Measurements from ENCODE around the gene SPATA12. TPM values are rescaled to one million over a fixed set of nuclear protein-coding genes. Genes with fewer than 3 reads are reported as not detected.
A peak's percentile ranks its signal among the peaks of the same experiment; 100 is the strongest.

The SPATA12 gene
- total and polyA plus RNA-seq, 2 of the 8 experiments (the other 6 are each of a cell fraction or from before 2014, with no cell fraction given) = 0.19 to 0.97 TPM

DNA sequence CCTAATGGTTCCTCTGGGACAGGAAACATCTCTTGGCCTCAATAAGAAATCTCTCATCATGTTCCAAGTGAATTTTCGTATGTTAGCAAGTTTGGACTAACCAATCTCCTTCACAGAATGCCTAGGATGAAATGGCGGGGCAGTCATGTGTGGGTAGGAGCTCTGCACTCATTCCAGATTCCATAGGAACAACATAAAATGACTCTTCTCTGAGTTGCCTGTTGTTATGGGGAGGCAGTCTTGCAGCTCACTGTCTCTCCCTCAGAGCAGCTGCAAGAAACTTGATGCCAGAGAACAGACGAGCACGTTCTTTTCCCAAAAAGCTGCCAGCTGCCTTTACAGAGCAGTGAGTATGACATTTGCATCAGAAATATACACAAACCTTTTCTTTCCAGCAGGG, 34.1 kb downstream of the SPATA12 start:
- H3K14ac ChIP-seq (ENCODE audit: insufficient read length) = no peak overlapping the region
- no peak overlapping the region for H3K4ac ChIP-seq (replicated peaks; ENCODE audit: insufficient read length, low read depth, low read length)
- no peaks in the 10 kb centered on the region; the same call in 1 of the 2 replicates for H3K79me1 ChIP-seq (ENCODE audit: low read depth, low read length)
- no peak overlapping the region for H3K18ac ChIP-seq (ENCODE audit: extremely low read depth, low read length)
- POLR2A ChIA-PET (ENCODE audit: partially characterized antibody) = no interaction called here
- no peak overlapping the region for H4K8ac ChIP-seq (ENCODE audit: extremely low read depth, insufficient read depth, low read length)
- WGBS, 2 experiments (ENCODE audit: extremely low coverage in 1 of 2, insufficient coverage in 1 of 2, insufficient read length in 1 of 2, insufficient replicate concordance in 2 of 2, low coverage in 1 of 2, low lambda C conversion rate in 2 of 2, missing lambda C conversion rate in 1 of 2) = 73% methylated on average over 4 of the region's 4 CpGs; no CpG with 5 or more reads in 1 of the 2 experiments
- no peak overlapping the region for H2BK20ac ChIP-seq (ENCODE audit: low read length)
- H4K91ac ChIP-seq (replicated peaks; ENCODE audit: insufficient read length, low read length) = no peak overlapping the region
- no peak overlapping the region for H3K4me2 ChIP-seq (ENCODE audit: insufficient read depth in 1 of 2, low read depth in 2 of 2, low read length in 2 of 2)
- H3K27me3 ChIP-seq (replicated peaks in 1 of 4; ENCODE audit: control insufficient read depth in 3 of 4, extremely low read depth in 1 of 4, insufficient read depth in 3 of 4, low read length in 3 of 4) = no peaks in the 10 kb centered on the region
- no peak overlapping the region for H3K27ac ChIP-seq (ENCODE audit: low read depth, low read length)
- H4K20me1 ChIP-seq (replicated peaks in 1 of 2; ENCODE audit: control insufficient read depth in 1 of 2, insufficient read depth in 2 of 2, low read length in 2 of 2) = no peaks in the 10 kb centered on the region
- H2AFZ ChIP-seq (ENCODE audit: low read length) = no peak overlapping the region
- no peak overlapping the region for H3K56ac ChIP-seq (replicated peaks; ENCODE audit: insufficient read length, low read depth, low read length)
- no peaks in the 10 kb centered on the region for H3K79me2 ChIP-seq (ENCODE audit: control insufficient read depth in 1 of 2, insufficient read depth in 2 of 2, low read length in 2 of 2)
- no peak overlapping the region for H2AK5ac ChIP-seq (ENCODE audit: low read depth, low read length)
- no peak overlapping the region for H2BK120ac ChIP-seq (replicated peaks; ENCODE audit: low read depth, low read length)
- H3K36me3 ChIP-seq (ENCODE audit: control insufficient read depth in 2 of 4, insufficient read depth in 4 of 4, low read length in 3 of 4) = peaks cover 0 to 25% (median 6%) of the 10 kb centered on the region in 4 experiments; a peak in 6 of 8 replicates
- H2BK5ac ChIP-seq (ENCODE audit: low read depth, low read length) = no peak overlapping the region
- no peak overlapping the region for H3K4me3 ChIP-seq (ENCODE audit: extremely low read depth in 1 of 4, insufficient read depth in 2 of 4, low read depth in 3 of 4, low read length in 4 of 4)
- TF ChIP-seq CBX8 (IDR thresholded peaks at IDR 0.05; ENCODE audit: borderline replicate concordance, low read depth, low read length) (no peak), ASH2L (IDR thresholded peaks at IDR 0.05; ENCODE audit: low read length) (no peak), SIRT6 (IDR thresholded peaks at IDR 0.05; ENCODE audit: low read length) (no peak), SIN3A (conservative IDR thresholded peaks at IDR 0.05 in 1 of 2, IDR thresholded peaks at IDR 0.05 in 1 of 2; ENCODE audit: low read depth in 1 of 2, low read length in 2 of 2) (no peak), GABPA (IDR thresholded peaks at IDR 0.05; ENCODE audit: borderline replicate concordance, insufficient read depth, low read length) (no peak), CHD2 (IDR thresholded peaks at IDR 0.05; ENCODE audit: low read length) (no peak)
- DNase-seq (ENCODE audit: low read depth in 1 of 2, low spot score in 2 of 2) (no peak), FAIRE-seq (peak; percentile 50)
- H3K23me2 ChIP-seq (ENCODE audit: low read depth, low read length) = no peaks in the 10 kb centered on the region
- no peak overlapping the region for H3K23ac ChIP-seq (ENCODE audit: insufficient read length)
- no peak overlapping the region for H3K9ac ChIP-seq (replicated peaks in 1 of 4; ENCODE audit: extremely low read depth in 1 of 4, low read depth in 3 of 4, low read length in 3 of 4)
- H3K9me3 ChIP-seq (ENCODE audit: insufficient read depth in 2 of 2, low read depth in 1 of 2, low read length in 1 of 2) = no peaks in the 10 kb centered on the region
- H3K4me1 ChIP-seq (replicated peaks in 1 of 4; ENCODE audit: control insufficient read depth in 3 of 4, insufficient read depth in 4 of 4, low read length in 3 of 4) = peaks cover 0 to 3% (median 1%) of the 10 kb centered on the region in 4 experiments; a peak in 3 of 7 replicates
- CTCF ChIA-PET (ENCODE audit: partially characterized antibody) = interaction anchor here (0.5 to 3.0 kb wide), 7 partner anchors 32 to 330 kb away, joined by 3 to 11 read pairs (median 4); no protein-coding TSS in a partner anchor
- no peak overlapping the region for H4K5ac ChIP-seq (ENCODE audit: insufficient read length, low read depth, low read length)
- H2BK15ac ChIP-seq (ENCODE audit: low read length) = no peak overlapping the region; the same call in 1 of the 2 replicates
- no peak overlapping the region for H2BK12ac ChIP-seq (ENCODE audit: low read depth, low read length)
